Fibroblast of villous mesenchyme (primary cell): ENCODE data around the gene ANGEL1. TPM values are rescaled to one million over a fixed set of nuclear protein-coding genes. Genes with fewer than 3 reads are reported as not detected.

Source experiments
- DNase-seq: peaks from one replicate; pipeline ENCODE4 v3.0.0-alpha.2; 2010; ENCODE audit warnings: low read depth
- H3K4me3 ChIP-seq: 2 replicates; pipeline ENCODE4 v1.5.1; 2011; ENCODE audit warnings: low read depth, mild to moderate bottlenecking, low read length
- total RNA-seq: library from RNA; depleted of rRNA; stranded (reverse); fragments of >200 nt; gene quantifications from 2 replicates; pipeline ENCODE4 v1.2.3, GENCODE V29; 2012
- TF ChIP-seq, protein P1 (sequence below): IDR thresholded peaks from 2 replicates; pipeline ENCODE4 v1.5.1; 2012; ENCODE audit warnings: low read depth, mild to moderate bottlenecking, low read length; ENCODE audit not compliant: insufficient read depth

Gene ANGEL1, protein sequence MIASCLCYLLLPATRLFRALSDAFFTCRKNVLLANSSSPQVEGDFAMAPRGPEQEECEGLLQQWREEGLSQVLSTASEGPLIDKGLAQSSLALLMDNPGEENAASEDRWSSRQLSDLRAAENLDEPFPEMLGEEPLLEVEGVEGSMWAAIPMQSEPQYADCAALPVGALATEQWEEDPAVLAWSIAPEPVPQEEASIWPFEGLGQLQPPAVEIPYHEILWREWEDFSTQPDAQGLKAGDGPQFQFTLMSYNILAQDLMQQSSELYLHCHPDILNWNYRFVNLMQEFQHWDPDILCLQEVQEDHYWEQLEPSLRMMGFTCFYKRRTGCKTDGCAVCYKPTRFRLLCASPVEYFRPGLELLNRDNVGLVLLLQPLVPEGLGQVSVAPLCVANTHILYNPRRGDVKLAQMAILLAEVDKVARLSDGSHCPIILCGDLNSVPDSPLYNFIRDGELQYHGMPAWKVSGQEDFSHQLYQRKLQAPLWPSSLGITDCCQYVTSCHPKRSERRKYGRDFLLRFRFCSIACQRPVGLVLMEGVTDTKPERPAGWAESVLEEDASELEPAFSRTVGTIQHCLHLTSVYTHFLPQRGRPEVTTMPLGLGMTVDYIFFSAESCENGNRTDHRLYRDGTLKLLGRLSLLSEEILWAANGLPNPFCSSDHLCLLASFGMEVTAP
- 6.8 and 10.4 TPM in 2 replicates for total RNA-seq

- H3K4me3 ChIP-seq, result peak within 1 kb of the TSS; percentile 84
- peak; percentile 93 for DNase-seq
- TF ChIP-seq, protein P1, sequence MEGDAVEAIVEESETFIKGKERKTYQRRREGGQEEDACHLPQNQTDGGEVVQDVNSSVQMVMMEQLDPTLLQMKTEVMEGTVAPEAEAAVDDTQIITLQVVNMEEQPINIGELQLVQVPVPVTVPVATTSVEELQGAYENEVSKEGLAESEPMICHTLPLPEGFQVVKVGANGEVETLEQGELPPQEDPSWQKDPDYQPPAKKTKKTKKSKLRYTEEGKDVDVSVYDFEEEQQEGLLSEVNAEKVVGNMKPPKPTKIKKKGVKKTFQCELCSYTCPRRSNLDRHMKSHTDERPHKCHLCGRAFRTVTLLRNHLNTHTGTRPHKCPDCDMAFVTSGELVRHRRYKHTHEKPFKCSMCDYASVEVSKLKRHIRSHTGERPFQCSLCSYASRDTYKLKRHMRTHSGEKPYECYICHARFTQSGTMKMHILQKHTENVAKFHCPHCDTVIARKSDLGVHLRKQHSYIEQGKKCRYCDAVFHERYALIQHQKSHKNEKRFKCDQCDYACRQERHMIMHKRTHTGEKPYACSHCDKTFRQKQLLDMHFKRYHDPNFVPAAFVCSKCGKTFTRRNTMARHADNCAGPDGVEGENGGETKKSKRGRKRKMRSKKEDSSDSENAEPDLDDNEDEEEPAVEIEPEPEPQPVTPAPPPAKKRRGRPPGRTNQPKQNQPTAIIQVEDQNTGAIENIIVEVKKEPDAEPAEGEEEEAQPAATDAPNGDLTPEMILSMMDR, result no peak
These were observed at the start of gene ANGEL1 for GRCh38 chr14:76812422-76813383. ANGEL1 (minus strand) TSS chr14:76812882; CDS start chr14:76812827, 55 bp downstream.

DNA sequence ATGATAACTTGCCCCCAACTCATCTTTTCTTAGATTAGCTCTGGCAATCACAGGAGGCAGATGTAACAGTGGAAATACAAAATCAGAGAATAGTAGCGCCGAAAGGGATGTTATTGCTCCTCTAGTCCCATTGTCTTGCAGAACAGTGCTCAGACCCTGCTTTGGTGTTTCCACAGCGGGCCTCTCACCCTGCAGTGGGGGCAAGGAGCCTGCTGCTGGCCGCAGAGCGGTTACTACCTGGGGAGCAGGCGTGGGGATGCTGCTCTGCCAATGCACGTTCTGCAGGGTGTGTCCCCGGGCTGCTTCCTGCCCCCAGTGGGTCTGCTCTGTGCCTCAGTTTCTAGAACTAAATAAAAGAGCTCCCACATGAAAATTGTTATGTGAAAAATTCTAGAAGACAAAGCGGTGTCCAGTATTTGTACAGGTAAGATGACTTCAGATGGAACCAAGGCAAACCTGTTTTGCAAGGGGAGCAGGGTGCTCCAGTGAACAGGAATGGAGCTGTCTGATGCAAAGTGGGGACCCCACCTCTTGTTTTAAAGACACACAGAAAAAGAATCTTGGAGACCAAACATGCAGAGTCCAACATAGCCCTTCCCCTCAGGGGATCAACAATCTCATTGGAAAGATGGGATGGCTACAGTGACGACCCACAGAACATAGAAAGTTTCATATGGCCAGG, 49.0 kb upstream of the ANGEL1 start:
- DNase-seq, result no peak
- no peak overlapping the region for H3K4me3 ChIP-seq
- TF ChIP-seq, protein P1, result no peak

DNA sequence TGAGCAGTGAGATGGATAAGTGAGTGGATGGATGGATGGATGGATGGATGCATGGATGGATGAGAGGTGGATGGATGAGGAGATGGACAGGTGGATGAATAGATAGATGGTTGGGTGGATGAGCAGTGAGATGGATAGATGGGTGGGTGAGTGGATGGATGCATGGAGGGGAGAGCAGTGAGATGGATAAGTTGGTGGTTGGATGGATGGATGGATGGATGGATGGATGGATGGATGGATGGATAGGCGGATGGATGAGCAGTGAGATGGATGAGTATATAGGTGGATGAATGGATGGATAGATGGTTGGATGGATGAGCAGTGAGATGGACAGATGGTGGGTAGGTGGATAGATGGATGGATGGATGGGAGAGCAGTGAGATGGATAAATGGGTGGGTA, 44.1 kb upstream of the ANGEL1 start:
- DNase-seq, result no peak
- no peak overlapping the region for H3K4me3 ChIP-seq
- TF ChIP-seq, protein P1, result no peak

DNA sequence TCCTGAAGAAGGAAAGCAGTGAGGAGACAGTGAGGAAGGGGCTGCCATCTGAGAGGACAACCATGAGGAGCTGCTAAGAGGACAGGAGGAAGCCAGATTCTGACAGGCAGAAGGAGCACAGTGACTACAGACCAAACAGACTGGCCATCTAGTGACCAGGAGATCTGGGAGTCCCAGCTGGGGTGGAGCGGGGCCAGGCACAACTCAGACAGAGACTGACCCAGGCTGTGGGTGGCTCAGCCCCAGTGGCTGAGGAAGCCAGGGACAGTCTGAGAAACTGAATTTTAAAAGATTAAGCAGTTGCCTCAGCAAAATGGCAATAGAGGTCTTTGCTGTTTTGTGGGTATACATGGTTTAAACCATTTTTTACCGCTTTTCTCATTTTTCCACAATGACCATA, 42.4 kb upstream of the ANGEL1 start:
- TF ChIP-seq, protein P1, result no peak
- DNase-seq, result no peak
- no peak overlapping the region for H3K4me3 ChIP-seq

- no peak overlapping the region for H3K4me3 ChIP-seq
- TF ChIP-seq, protein P1, result no peak
- no peak for DNase-seq
These were observed 36.2 kb upstream of the ANGEL1 start for GRCh38 chr14:76848879-76849278.
